NB4 (cell line): ENCODE data around the gene TVP23B.
"Not testable (repeated sequence)": the region's sequence is repeated elsewhere in the genome, so short reads cannot be mapped to it uniquely, and the experiment has no call there.

Experiments used
- CTCF ChIP-seq: IDR thresholded peaks from one replicate; pipeline ENCODE4 v1.5.1; 2012; ENCODE audit warnings: low read depth, low read length
- MYC ChIP-seq: IDR thresholded peaks from 2 replicates; pipeline ENCODE4 v1.6.1; 2011; ENCODE audit warnings: low read depth, low read length

DNA sequence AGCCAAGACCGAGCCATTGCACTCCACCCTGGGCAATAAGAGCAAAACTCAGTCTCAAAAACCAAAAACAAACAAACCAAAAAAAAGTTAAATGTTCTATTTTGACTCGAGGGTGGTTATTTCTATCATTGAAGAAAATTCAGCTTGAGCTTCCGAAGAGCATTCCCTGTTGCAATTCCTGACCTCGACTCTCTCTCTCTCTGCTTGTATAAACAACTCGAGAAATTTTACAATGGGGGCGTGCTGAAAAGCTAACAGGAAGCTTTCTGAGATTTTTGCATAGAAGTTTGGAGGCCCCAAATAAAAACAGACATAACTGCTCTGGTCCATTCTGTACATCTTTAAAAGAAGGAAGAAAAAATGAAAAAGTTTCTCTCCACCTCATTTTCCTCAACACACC, 33.5 kb upstream of the TVP23B start:
- TF ChIP-seq CTCF, MYC: not testable (repeated sequence)
